ENCODE data around the gene ITM2A.

- no peak for TF ChIP-seq ZFP3 (CRISPR knock-in tag; IDR thresholded peaks at IDR 0.05)
- no peak for TF ChIP-seq TSHZ2 (CRISPR knock-in tag; IDR thresholded peaks at IDR 0.05)
- TF ChIP-seq CREB5 (CRISPR knock-in tag; IDR thresholded peaks at IDR 0.05; ENCODE audit: low read depth): no peak
- no peak for TF ChIP-seq CSRNP3 (CRISPR knock-in tag; IDR thresholded peaks at IDR 0.05)
- no peak for TF ChIP-seq PATZ1 (CRISPR knock-in tag; IDR thresholded peaks at IDR 0.05; ENCODE audit: borderline replicate concordance)
- TF ChIP-seq RARB (CRISPR knock-in tag; IDR thresholded peaks at IDR 0.05): no peak
- no peak for TF ChIP-seq TOX (CRISPR knock-in tag; IDR thresholded peaks at IDR 0.05; ENCODE audit: borderline replicate concordance)
These were observed 4.0 kb upstream of the ITM2A start for GRCh38 chrX:79371101-79371500.

Measured in SK-N-SH treated with all-trans-retinoic acid at 6 μM for 48 hours (cell line).